GM19351 (cell line): ENCODE results near the gene LRRN3.

ENCODE experiments used
- ATAC-seq: cut with Tn5 transposase; IDR thresholded peaks from one replicate; pipeline ENCODE4 v1.9.1; 2021; ENCODE audit warnings: mild to moderate bottlenecking, moderate library complexity; ENCODE audit not compliant: unreplicated experiment

Gene LRRN3

DNA sequence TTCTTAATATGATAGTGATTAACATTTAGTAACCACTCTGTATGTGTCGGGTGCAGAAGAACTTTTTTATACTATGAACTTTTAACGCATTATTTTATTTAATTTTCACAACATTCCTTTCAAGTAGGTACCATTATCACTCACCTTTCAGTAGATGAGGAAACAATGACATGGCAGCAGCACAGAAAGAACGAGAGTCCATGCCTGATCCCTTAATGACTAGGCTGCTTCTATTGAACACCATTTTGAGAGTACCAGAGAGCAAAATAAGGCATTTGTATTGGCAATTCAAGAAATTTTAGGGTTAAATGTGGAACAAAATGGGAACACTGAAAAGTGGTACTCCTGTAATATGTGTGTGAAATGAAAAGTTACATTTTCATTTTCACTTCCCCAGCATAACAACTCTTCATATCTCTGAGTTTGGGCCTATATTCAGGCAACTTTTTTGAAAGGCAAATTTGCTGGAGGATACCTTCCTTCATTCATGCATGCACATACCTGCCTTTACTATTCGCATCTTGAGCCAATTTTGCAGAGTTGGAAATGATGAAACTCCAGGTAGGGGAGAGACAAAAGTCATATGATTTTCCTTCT lies 12.8 kb downstream of the LRRN3 start:
- ATAC-seq = peak; percentile 57

DNA sequence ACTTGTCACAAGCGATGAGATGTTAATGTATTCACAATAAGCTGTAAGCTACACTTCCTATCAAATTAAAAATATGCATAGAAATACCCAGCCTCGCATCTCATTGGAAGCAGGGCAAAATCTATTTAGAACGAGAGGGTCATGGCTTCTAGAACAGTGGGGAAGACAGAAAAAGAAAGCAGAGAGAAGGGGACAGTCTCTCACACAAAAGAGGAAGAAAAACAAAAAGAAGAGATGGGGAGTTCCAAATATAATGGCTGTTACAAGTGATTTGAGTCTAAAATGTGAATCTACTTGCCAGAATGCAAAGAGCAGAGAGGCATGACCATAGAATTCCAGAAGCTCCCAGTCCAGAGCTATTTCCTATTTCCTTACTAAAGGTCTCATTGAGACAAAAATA lies 13.8 kb downstream of the LRRN3 start:
- peak; percentile 42 for ATAC-seq

- ATAC-seq = no peak
These were observed 14.3 kb downstream of the LRRN3 start for GRCh38 chr7:111105269-111105668.

- ATAC-seq = no peak
These were observed 16.7 kb downstream of the LRRN3 start for GRCh38 chr7:111107579-111107978.

- no peak for ATAC-seq
These were observed 17.1 kb downstream of the LRRN3 start for GRCh38 chr7:111108000-111108399.

- no peak for ATAC-seq
These were observed 17.6 kb downstream of the LRRN3 start for GRCh38 chr7:111108496-111108895.

GRCh38 chr7:111112439-111112838 lies 21.5 kb downstream of the LRRN3 start:
- ATAC-seq = no peak

DNA sequence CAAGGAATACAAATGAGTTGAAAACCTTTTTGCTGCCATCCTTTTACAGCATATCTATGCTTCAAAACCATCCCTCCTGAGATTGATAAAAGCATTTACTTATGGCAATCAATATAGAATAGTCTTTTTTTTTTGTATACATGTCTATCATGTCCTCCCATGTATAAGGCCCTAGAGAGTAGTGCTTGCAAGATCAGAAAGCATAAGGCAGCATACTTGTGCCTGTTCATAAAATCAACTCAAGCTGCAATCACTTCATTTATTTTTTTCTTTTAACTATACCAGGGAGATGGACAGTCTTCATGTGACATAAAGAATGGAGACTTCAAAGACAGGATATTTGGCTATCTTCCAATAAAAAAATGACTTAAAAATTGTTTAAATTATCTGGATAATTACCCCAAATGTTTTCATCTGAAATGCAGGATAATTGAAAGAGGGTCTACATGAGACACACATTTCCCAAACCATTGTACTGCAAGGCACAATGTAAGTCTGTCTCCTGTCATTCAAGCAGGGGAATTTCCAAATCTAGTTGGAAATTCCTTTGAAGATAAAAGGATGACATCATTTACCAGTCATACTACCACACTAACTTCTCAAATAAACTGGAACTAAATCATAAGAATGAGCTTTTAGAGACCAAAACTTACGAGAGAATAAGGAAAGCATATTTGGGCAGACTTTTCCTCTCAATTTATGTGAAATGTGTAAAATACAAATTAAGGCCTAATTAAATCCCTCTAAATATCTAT lies 22.5 kb downstream of the LRRN3 start:
- peak; percentile 70 for ATAC-seq

GRCh38 chr7:111115966-111116365 lies 25.0 kb downstream of the LRRN3 start:
- ATAC-seq = no peak

DNA sequence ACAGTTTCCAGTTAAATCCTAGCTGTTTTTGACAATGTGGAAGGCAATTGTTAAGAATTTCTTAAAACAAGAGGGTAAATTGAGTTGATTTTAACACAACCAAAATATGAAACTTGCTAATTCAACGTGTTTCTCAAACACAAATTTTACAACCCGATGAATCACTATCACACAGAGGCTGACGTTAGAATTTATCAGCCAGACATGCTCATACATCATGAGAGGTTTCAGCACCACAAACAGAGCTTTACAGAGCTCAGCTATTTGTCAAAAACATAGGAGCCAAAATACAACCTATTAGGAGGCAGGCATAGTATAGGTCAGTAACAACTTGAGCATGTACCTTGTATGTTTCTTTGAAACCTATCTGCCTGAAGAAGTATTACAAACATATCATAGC lies 36.1 kb downstream of the LRRN3 start:
- no peak for ATAC-seq

- no peak for ATAC-seq
These were observed 38.5 kb downstream of the LRRN3 start for GRCh38 chr7:111129435-111129834.

GRCh38 chr7:111132833-111133232 lies 41.9 kb downstream of the LRRN3 start:
- no peak for ATAC-seq

DNA sequence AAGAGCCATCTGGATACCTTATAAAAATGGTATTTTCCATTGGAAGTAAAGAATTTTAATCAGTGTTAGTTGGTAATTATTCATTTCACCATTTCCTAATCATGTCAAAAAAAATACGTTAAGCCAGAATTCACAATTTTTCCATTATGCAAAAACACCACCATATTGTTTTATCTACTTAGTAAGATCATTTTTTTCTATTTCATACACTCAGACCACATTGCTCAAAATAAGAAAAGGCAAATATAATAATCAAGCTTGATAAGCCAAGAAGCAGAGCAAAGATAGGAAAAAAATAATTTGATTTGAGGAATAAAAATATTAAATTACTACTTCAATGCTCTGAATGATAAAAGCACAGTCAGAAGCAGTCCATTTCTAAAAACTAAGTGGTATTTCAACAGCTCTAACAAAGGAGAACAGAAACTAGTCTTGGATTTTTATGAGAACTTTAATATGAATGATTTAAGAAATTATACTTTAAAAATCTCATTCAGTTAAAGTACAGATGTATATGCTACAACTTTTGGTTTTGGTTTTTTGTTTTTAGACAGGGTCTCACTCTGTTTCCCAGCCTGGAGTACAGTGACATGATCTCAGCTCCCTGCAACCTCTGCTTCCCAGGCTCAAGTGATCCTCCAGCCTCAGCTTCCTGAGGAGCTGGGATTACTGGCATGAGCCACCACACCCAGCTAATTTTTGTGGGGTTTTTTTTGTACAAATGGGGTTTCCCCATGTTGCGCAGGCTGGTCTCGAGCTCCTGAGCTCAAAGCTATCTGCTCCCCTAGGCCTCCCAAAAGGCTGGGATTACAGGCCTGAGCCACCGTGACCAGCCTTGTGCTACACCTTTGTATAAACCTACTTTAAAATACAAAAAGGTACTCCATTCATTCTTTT lies 46.6 kb downstream of the LRRN3 start:
- ATAC-seq = peak; percentile 74

DNA sequence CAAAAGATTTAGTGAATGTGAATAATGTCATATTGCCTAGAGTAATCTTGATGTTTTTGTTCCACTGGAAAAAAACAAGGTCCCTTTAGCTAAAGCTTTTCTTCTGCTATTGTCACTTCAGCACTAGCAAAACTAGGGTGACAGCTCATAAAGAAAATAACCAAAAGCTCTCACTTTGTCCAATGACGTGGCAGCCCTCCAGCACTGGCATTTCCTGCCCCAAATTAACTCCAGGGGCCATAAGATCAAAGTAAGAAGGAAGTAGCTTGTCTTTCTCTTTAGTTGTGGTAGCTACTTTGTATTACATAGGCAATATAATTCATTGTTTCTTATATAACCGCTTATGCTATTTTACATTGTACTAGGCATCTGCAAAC lies 47.3 kb downstream of the LRRN3 start:
- peak; percentile 96 for ATAC-seq

DNA sequence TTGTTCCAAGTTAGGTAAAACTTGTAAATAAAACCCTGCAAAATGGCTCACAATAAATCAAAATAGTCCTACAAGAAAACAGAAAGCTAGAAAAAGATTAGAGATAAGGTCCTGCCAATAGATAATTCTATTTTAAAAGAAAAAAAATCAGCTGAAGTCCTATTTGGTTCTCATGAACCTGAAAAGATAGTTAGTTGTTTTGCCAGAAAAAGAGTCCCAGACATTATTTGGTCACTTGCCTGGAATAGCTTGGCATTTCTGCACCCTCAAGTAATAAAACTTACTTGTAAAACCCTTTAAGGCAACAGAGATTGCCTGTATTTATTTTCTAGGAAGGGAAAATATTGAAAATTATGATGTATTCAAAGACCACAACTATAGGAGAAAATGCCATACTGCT lies 47.7 kb downstream of the LRRN3 start:
- ATAC-seq = no peak

- ATAC-seq = no peak
These were observed 49.4 kb downstream of the LRRN3 start for GRCh38 chr7:111140091-111140865.

GRCh38 chr7:111145472-111145871 lies 54.5 kb downstream of the LRRN3 start:
- ATAC-seq = no peak

- no peak for ATAC-seq
These were observed 55.2 kb downstream of the LRRN3 start for GRCh38 chr7:111146136-111146535.

- no peak for ATAC-seq
These were observed 57.0 kb downstream of the LRRN3 start for GRCh38 chr7:111147708-111148533.

DNA sequence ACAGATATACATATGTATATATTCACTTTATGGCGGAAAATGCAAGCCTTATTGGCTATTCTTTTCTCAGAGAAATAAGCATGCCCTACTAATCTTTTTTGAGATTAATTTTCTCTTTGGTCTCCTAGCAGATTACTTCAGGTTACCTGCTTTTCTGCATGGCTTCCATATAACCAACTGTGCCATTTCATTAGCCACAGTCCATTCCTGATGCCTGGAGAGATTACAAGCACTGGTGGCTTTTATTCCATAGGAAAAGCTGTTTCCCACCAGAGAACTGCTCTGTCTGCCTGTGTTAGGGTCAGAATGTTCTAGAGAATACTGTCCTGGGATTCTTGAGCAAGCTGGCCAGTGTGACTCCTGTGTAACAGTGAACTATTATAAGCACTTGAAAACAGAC lies 59.8 kb downstream of the LRRN3 start:
- no peak for ATAC-seq
